HG03139 (cell line): ENCODE data around the gene RSL1D1.
"Not testable (repeated sequence)": the region's sequence is repeated elsewhere in the genome, so short reads cannot be mapped to it uniquely, and the experiment has no call there.

ENCODE experiments used
- ATAC-seq: cut with Tn5 transposase; IDR thresholded peaks from one replicate; pipeline ENCODE4 v1.9.1; 2021; ENCODE audit not compliant: unreplicated experiment

Gene RSL1D1

DNA sequence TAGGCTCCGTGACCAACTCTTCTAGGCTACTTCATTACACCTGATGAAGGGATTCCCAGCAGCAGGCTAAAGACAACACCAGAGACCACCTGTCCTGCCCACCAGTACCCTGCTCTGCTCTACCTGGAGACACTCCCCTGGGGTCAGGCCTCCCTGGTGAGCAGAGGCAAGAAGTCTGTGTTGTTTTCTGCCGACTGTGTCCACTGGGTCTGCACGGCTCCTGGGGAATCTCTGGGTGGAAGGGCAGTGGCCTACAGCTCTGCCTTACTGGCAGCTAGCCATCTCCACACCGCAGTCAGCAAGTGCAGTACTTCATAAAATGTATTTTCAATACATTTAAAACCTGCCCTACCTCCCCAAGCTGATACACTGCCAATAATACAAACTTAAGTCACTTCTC, 6.8 kb downstream of the RSL1D1 start:
- ATAC-seq = no peak

DNA sequence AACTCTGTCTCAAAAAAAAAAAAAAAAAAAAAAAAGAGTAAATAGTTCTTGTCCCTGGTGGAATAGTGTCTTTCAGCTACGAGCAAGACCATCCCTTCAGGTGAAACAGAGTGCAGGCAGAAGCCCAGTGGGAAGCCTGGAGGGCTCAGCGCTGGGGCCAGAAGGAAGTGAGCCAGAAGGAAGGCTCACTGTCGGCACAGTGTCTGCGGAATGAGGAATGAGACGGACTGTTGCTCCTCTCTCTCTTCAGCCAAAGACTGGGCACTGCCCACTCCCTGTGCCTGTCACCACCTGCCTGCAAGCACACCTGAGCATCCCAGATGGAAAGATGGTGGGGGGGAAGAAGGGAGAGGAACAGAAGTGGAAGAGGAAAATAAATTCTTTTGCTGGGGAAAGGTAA, 7.5 kb downstream of the RSL1D1 start:
- no peak for ATAC-seq

DNA sequence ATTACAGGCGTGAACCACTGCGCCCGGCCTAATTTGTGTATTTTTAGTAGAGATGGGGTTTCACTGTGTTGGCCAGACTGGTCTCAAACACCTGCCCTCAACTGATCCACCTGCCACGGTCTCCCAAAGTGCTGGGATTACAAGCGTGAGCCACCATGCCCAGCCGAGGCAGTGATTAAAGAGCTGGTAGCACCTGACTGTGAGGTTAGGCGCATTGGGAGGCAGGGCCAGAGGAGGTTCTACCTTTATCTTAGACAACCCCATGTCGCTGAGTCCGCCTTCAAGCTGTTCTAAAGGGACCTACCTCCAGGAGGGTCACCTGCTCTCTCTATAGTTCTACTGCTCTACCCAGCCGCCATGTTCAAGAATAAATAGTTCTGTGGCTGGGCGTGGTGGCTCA, 8.1 kb downstream of the RSL1D1 start:
- no peak for ATAC-seq

DNA sequence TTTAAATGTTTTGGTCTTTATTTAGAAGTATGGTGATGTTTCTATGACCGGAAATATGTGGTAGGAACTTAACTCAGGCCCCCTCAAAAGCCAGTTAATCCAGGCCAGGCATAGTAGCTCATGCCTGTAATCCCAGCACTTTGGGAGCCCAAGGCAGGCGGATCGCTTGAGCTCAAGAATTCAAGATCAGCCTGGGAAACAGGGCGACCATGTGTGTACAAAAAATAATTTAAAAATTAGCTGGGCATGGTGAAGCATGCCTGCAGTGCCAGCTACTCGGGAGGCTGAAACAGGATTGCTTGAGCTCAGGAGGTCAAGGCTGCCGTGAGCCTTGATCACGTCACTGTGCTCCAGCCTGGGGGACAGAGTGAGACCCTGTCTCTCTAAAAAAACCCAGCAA, 10.3 kb downstream of the RSL1D1 start:
- ATAC-seq = no peak

DNA sequence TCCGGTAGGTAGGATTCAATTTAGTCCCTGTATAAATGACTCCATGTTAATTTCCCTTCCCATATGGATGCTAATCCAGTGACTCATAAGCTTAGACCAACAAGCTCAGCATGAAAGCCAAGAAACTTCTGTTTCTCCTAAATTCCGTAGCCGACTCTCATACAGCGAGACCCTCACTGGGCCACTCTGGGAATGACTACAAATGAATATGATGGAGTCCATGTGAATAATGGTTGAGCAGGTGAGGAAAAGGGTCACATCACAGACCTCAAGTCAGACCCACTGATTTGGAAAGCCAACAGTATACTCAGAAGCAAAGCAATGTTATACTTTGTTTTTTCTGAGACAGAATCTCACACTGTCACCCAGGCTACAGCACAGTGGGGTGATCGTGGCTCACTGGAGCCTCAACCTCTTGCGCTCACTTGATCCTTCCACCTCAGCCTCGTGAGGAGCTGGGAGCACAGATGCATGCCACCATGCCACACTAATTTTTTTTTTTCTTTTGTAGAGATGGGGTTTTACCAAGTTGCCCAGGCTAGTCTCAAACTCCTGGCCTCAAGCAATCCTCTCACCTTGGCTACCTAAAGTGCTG, 14.6 kb downstream of the RSL1D1 start:
- no peak for ATAC-seq

DNA sequence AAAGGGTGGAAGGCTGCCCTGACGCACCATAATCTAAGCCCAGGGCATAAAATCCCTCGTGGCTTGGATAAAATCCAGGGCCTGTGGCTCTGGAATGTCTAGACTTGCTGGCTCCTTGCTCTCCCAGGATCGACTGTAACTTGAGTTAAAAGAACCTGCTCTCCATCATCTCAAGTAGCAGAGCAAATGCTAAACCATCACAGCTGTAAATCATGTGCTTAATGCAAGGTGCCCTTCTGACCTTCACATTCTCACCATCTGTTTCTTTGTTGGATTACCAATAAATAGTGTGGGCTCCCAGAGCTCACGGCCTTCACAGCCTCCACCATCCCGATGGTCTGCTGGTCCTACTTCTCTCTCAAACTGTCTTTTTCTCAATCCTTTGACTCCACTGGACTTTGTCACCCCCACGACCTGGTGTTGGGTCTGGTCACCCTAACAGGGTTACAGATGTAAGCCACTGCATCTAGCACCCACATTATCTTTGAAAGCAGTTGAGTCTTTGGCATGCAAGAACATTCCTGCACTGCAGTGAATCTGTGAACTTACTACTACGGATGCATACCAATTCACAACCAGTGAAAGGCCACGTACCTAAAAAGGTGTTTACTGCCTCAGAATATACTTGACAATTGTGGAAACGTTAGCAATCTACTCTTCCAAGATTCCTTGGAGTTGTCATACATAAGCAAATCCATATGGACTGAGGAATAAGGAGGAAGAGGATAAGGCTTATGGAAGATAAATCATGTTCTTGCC, 15.3 kb downstream of the RSL1D1 start:
- ATAC-seq = no peak

DNA sequence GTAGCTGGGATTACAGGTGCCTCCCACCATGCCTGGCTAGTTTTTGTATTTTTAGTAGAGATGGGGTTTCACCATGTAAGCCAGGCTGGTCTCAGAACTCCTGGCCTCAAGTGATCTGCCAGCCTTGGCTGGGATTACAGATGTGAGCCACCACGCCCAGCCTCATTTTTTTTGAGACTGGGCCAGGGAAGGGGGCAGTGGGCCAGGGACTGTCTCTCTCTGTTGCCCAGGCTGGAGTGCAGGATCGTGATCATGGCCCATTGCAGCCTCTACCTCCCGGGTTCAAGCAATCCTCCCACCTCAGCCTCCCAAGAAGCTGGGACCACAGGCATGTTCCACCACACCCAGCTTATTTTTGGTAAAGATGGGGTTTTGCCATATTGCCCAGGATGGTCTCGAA, 16.0 kb downstream of the RSL1D1 start:
- ATAC-seq = no peak

DNA sequence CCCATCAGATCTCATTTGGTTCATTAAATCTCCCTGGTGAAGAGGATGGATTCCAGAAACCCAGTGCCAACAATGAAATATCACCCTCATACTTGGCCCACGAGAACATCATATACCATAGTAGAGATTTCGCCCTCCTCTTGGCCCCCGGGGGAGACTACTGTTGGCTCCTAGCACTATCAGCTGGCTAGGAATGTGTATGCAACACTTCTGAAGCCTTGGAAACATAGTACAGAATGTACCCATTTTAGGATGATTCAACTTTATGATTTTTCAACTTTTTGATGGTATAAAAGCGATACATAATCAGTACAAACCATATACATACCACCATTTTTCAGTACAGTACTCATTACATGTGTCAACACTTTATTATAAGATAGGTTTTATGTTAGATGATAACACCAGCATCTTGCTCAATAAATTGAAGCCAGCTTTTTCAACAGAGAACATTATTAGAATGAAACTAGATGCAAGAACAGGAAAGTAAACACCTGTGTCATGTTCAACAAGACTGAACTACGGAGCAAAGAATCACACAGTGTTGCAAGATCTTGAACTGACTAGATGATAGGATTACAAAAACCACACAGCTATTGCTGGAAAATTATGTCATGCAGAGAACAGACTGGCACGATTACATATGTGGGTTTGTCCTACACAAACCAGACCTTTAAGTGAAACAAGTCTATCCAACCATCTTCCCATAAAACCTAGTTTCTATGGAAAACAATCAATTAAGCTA, 17.2 kb downstream of the RSL1D1 start:
- ATAC-seq = no peak

DNA sequence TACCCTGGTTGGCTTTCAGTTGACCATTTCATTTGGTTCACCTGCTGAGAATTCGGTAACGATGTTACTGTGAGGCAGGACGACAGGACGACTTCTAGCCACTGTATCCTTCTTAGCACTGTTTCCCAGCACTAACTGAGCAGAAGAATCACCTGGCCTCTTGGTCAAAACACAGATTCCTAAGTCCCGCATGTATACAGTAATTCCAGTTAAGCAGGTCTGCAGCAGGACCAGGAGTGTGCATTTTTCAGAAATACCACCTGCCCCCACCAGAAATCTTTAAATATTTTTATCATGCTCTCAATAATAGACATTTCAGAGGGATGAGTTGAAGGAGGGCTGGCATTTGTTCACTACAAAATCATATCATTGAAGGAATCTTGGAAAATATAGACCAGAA, 22.6 kb downstream of the RSL1D1 start:
- ATAC-seq = no peak

DNA sequence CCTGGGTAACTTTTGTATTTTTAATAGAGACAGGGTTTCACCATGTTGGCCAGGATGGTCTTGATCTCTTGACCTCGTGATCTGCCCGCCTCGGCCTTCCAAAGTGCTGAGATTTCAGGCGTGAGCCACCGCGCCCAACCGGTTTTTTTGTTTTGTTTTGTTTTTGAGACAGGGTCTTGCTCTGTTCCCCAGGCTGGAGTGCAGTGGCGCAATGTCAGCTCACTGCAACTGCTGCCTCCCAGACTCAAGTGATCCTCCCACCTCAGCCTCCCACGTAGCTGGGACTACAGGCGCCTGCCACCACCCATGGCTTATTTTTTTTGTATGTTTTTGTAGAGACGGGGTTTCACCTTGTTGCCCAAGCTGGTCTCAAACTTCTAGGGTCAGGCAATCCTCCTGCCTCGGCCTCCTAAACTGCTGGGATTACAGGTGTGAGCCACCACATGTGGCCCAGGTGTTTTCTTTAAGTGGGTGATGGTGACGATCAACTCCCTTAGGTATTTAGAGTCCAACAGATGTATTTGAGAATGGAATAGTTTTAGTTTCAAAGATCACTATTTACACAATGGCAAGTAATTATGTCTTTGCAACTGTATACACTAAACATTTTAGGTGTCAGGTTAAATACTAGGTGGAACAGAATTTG, 25.7 kb downstream of the RSL1D1 start:
- not testable (repeated sequence) for ATAC-seq

DNA sequence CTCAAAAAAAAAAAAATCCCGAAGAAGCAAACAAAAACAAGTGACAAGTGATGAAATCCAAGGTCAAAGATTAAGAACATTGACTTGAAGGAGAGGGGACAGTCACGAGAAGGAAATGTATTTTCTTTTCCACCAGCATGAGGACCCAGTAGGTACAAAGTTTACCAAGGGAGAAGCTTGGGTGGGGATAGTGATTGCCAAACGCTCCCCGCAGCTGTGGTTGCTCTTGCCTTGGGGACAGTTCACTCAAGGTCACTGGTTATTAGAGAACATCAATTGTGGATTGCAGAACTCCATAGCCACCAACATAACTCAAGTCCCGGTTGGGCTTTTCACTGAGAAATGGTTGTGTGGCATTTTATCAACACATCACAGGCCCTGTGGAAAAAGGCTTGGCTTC, 27.0 kb downstream of the RSL1D1 start:
- ATAC-seq = no peak

DNA sequence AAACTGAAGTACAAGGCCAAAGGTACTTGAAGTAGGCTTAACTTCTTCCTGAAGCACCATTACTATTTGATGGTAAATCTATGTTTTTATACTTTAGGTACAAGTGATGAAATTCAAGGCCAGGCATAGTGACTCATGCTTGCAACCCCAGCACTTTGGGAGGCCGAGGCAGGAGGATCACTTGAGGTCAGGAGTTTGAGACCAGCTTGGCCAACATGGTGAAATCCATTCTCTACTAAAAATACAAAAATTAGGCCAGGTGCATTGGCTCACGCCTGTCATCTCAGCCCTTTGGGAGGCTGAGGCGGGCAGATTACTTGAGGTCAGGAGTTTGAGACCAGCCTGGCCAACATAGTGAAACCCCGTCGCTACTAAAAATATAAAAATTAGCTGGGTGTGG, 27.7 kb downstream of the RSL1D1 start:
- ATAC-seq = not testable (repeated sequence)

DNA sequence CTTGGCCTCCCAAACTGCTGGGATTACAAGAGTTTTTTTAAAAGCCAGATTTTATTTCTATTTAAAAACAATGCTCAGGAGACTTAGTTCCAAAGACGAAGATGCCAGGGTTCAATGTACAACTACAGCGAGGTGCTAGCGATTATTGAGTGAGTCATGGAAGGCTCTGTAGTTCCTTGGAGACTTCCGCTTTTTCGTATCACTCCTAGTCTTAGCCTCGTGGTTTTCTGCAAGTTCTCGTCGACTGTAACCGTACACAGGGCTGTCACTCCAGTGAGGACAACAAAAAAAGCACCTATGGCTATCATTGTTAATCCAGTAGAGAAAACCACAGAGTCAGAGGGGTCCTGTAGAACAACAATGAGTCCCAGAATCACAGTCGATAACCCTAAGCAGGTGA, 31.5 kb downstream of the RSL1D1 start:
- no peak for ATAC-seq

DNA sequence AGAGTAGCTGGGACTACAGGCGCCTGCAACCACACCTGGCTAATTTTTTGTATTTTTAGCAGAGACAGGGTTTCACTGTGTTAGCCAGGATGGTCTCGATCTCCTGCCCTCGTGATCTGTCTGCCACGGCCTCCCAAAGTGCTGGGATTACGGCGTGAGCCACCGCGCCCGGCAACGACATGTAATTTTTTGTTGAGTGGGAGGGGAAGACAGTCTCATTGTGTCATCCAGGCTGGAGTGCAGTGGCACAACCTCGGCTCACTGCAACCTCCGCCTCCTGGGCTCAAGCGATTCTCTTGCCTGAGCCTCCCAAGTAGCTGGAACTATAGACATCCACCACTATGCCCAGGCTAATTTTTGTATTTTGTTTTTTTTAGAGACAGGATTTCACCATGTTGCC, 32.4 kb downstream of the RSL1D1 start:
- ATAC-seq = not testable (repeated sequence)

DNA sequence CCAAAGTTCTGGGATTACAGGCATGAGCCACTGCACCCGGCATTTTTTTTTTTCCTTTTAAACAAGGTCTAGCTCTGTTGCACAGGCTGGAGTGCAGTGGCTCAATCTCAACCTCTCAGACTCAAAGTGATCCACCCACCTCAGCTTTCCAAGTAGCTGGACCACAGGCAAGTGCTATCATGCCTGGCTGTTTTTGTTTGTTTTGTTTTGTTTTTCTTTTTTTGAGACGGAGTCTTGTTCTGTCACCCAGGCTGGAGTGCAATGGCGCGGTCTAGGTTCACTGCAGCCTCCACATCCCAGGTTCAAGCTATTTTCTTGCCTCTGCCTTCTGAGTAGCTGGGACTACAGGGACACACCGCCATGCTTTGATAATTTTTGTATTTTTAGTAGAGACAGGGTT, 35.2 kb downstream of the RSL1D1 start:
- no peak for ATAC-seq

DNA sequence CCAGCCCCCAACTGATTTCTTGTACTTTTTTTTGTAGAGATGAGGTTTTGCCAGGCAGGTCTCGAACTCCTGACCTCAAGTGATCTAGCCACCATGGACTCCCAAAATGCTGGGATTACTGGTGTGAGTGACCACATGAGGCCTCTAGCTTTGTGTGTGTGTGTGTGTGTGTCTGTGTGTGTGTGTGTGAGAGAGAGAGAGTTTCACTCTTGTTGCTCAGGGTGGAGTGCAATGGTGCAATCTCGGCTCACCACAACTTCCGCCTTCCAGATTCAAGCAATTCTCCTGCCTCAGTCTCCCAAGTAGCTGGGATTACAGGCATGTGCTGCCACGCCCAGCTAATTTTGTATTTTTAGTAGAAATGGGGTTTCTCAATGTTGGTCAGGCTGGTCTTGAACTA, 36.5 kb downstream of the RSL1D1 start:
- ATAC-seq = not testable (repeated sequence)

DNA sequence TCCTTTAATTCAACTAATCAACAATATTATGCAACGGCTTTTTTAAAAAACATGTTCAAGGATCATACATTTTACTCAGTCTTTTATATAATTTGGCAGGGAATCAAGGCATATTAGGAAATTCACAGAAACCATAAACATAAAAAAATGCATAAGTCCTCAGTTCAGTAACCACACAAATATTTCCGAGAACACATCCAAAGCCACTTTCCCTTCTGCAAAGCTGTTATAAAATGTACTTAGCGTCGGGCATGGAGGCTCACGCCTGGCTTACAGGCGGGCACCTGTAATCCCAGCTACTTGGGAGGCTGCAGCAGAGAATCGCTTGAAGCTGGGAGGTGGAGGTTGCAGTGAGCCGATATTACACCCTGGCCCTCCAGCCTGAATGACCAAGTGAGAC, 44.6 kb downstream of the RSL1D1 start:
- ATAC-seq = no peak

DNA sequence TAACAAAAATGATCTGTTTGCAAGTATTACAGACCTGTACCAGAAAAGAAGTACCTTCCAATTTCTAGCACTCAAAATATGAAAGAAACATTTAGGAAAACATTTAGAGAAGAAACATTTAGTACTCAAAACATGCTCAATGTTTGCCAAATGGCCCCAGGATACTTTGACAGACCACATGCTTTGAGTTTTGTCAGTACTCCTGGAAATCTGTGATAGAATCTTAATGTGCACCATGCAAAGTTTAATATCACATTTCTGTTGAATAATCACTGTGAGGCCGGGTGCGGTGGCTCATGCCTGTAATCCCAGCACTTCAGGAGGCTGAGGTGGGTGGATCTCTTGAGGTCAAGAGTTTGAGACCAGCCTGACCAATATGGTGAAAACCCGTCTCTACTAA, 45.8 kb downstream of the RSL1D1 start:
- ATAC-seq = no peak

DNA sequence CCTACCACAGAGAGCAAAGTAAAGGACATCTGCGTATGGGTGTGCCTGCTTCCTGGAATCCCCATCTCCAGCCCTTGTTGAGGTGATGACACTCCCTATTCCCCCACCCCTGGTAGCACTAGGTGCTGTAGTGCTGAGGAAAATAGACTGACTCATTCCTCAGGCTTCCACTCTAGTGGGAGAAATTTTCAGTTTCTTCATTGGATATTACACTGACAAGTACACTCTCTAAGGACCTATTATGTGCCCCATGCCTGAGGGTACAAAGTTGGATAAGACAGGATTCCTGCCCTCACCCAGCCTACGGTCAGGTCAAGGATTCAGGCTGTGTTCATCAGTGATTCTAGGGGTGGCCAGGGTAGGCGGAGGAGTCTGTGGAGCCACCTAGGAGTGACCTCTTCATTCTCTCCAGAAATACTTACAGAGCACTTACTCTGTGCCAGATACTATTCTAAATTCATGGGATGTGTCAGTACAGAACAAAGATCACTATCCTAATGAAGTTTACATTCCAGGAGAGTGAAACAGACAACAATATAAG, 49.8 kb downstream of the RSL1D1 start:
- no peak for ATAC-seq

DNA sequence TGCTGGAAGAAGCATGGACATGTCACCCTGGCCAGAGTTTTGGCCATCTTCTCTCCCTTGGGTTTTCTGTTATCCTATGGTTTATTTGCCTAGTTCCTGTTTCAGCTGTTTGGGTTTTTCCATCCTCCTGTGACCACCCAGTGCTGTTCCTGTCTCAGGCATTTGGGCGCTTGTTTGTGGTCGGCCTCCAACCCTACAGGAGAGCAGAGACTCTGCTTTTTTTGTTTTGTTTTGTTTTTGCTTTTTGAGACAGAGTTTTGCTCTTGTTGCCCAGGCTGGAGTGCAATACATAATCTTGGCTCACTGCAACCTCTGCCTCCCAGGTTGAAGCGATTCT, 51.0 kb downstream of the RSL1D1 start:
- no peak for ATAC-seq

DNA sequence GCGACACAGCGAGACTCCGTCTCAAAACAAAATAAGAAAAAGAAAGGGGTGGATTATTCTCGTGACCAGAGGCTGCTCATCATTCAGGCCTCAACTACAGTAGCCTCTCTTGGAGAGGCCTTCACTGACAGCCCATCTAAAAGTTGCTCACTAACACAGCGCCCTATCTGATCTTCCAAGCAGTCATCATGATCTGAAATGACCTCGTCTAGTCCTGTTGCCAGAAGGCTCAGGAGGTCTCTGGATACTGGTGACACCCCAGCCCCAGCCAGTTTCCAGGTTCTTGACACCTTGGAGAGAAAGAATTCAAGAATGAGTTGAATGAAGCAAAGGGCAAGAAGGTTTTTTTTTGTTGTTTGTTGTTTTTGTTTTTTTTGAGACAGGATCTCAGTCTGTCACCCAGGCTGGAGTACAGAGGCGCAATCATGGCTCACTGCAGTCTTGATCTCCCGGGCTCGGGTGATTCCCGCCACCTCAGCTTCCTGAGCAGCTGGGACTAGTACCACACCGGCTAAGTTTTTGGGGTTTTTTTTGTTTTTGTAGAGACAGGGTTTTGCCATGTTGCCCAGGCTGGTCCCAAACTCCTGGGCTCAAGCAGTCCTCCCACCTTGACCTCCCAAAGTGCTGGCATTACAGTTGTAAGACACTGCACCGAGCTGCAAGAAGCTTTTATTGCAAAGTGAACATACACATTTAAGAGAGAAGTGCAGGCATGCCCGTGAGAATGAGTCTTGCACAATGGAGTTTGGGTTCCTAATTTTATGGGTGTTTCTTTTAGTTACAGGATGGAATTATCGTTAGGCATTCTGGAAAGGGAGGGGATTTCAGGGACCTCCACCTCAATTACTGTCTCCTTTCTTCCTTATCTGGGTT, 51.6 kb downstream of the RSL1D1 start:
- no peak for ATAC-seq
